ENCODE data around the gene CLIC1. TPM values are rescaled to one million over a fixed set of nuclear protein-coding genes. Genes with fewer than 3 reads are reported as not detected.

The CLIC1 gene
- total RNA-seq, 2 donors from 2014 or later: 68.9 to 92.9 TPM

GRCh38 chr6:31750411-31751022 is 14.2 kb upstream of the CLIC1 start:
- H3K4me1 ChIP-seq: no peaks in the 10 kb centered on the region
- no peaks in the 10 kb centered on the region for H3K36me3 ChIP-seq (replicated peaks in 1 of 2; ENCODE audit: insufficient read depth in 1 of 2, low read depth in 2 of 2)
- no peaks in the 10 kb centered on the region for H3K27me3 ChIP-seq
- TF ChIP-seq POLR2A (IDR thresholded peaks at IDR 0.05) (no peak), CTCF (IDR thresholded peaks at IDR 0.05) (no peak)
- ATAC-seq (no peak), DNase-seq (no peak)
- WGBS, 2 donors: 74 to 75% methylated on average over 7 of the region's 7 CpGs
- no peak overlapping the region for H3K27ac ChIP-seq
- H3K4me3 ChIP-seq: no peak overlapping the region
- H3K9me3 ChIP-seq: no peaks in the 10 kb centered on the region
- intact Hi-C loops (cut with DNase I): no loop called here

- intact Hi-C loops (cut with DNase I): no loop called here
Observed at GRCh38 chr6:31749301-31750036, 13.1 kb upstream of the CLIC1 start.

GRCh38 chr6:31744422-31744821 is 8.1 kb upstream of the CLIC1 start:
- intact Hi-C loops (cut with DNase I): no loop called here
- whole genome bisulfite sequencing, 2 donors: 67 to 77% methylated on average over 1 of the region's 1 CpG
- no peaks in the 10 kb centered on the region for H3K27me3 ChIP-seq
- no peak for DNase-seq
- H3K27ac ChIP-seq: no peak overlapping the region
- TF ChIP-seq POLR2A (IDR thresholded peaks at IDR 0.05) (no peak), CTCF (IDR thresholded peaks at IDR 0.05) (no peak)
- no peak for ATAC-seq
- no peak overlapping the region for H3K4me3 ChIP-seq
- no peaks in the 10 kb centered on the region for H3K36me3 ChIP-seq (replicated peaks in 1 of 2; ENCODE audit: insufficient read depth in 1 of 2, low read depth in 2 of 2)
- H3K4me1 ChIP-seq: peaks cover 8% of the 10 kb centered on the region
- no peaks in the 10 kb centered on the region for H3K9me3 ChIP-seq

More at GRCh38 chr6:31749301-31750036, 13.1 kb upstream of the CLIC1 start:
- Histone ChIP-seq H3K4me3 (no peak overlapping the region), H3K27ac (no peak overlapping the region), H3K27me3 (no peaks in the 10 kb centered on the region), H3K36me3 (replicated peaks in 1 of 2; ENCODE audit: insufficient read depth in 1 of 2, low read depth in 2 of 2) (no peaks in the 10 kb centered on the region), H3K4me1 (no peaks in the 10 kb centered on the region), H3K9me3 (no peaks in the 10 kb centered on the region)
- WGBS, 2 donors: 72 to 74% methylated on average over 6 to 8 of the region's 8 CpGs
- ATAC-seq (no peak), DNase-seq (no peak)
- no peak for TF ChIP-seq POLR2A (IDR thresholded peaks at IDR 0.05)
- no peak for TF ChIP-seq CTCF (IDR thresholded peaks at IDR 0.05)

- H3K4me3 ChIP-seq: no peak overlapping the region
- DNase-seq (no peak), ATAC-seq (no peak)
- no peaks in the 10 kb centered on the region for H3K36me3 ChIP-seq (replicated peaks in 1 of 2; ENCODE audit: insufficient read depth in 1 of 2, low read depth in 2 of 2)
- H3K9me3 ChIP-seq: no peaks in the 10 kb centered on the region
- WGBS, 2 donors: 80 to 82% methylated on average over 3 of the region's 3 CpGs
- TF ChIP-seq CTCF (IDR thresholded peaks at IDR 0.05) (no peak), POLR2A (IDR thresholded peaks at IDR 0.05) (no peak)
- no peaks in the 10 kb centered on the region for H3K27me3 ChIP-seq
- intact Hi-C loops (cut with DNase I): no loop called here
- H3K27ac ChIP-seq: no peak overlapping the region
- H3K4me1 ChIP-seq: peaks cover 22% of the 10 kb centered on the region
Observed at GRCh38 chr6:31742894-31743293, 6.6 kb upstream of the CLIC1 start.
